IMR-90 (cell line): ENCODE results near the gene PRPSAP1. TPM values are rescaled to one million over a fixed set of nuclear protein-coding genes. Genes with fewer than 3 reads are reported as not detected.
A peak's percentile ranks its signal among the peaks of the same experiment; 100 is the strongest.

Experiments used
- ATAC-seq: fragments of 200-7000 bp; cut with Tn5 transposase; 2 replicates; pipeline ENCODE4 v1.9.1; 2020; ENCODE audit warnings: low read depth, mild to moderate bottlenecking, moderate library complexity
- BruUV-seq: library from RNA; stranded (reverse); fragments of 400-500 nt; replicated peaks from 2 replicates; lab custom pipeline; 2021; lab: Mats Ljungman, UMichigan
- CTCF ChIA-PET: fragments of 300-600 bp; formaldehyde crosslinking; extraction: SDS; loops from one replicate; lab custom pipeline; 2021; ENCODE audit warnings: antibody characterized with exemption; lab: Yijun Ruan, JAX
- POLR2A ChIA-PET: fragments of 300-600 bp; sonication (Branson Sonifier 250); formaldehyde crosslinking; loops from one replicate; lab custom pipeline; 2022; ENCODE audit warnings: antibody characterized with exemption; ENCODE audit not compliant: unreplicated experiment; lab: Charles Lee
- DNase-seq: peaks from one replicate; pipeline ENCODE4 v3.0.0; 2013
- H2AFZ ChIP-seq: replicated peaks from 2 replicates; pipeline ENCODE3; 2013; ENCODE audit warnings: low read length, mild to moderate bottlenecking; ENCODE audit not compliant: poor library complexity
- H2AK5ac ChIP-seq: 2 replicates; pipeline ENCODE4 v1.6.1; 2013; ENCODE audit warnings: low read depth, low read length, inconsistent platforms
- H2AK9ac ChIP-seq: replicated peaks from 2 replicates; pipeline ENCODE3; 2013; ENCODE audit warnings: mild to moderate bottlenecking, low read depth, low read length, moderate library complexity; ENCODE audit not compliant: poor library complexity
- H2BK120ac ChIP-seq: 2 replicates; pipeline ENCODE4 v1.6.1; 2013; ENCODE audit warnings: low read depth, low read length, inconsistent platforms
- H2BK15ac ChIP-seq: 3 replicates; pipeline ENCODE4 v1.6.1; 2013; ENCODE audit warnings: low read depth, low read length, inconsistent platforms
- H2BK20ac ChIP-seq: 2 replicates; pipeline ENCODE4 v1.6.1; 2013; ENCODE audit warnings: low read depth, mild to moderate bottlenecking, inconsistent platforms, low read length, moderate library complexity
- H2BK5ac ChIP-seq: 2 replicates; pipeline ENCODE4 v1.6.1; 2013; ENCODE audit warnings: mild to moderate bottlenecking, low read depth, low read length, inconsistent platforms; ENCODE audit not compliant: poor library complexity, severe bottlenecking
- H3K14ac ChIP-seq: replicated peaks from 2 replicates; pipeline ENCODE4 v1.6.1; 2013; ENCODE audit warnings: low read depth, low read length, inconsistent platforms
- H3K18ac ChIP-seq: 2 replicates; pipeline ENCODE4 v1.6.1; 2013; ENCODE audit warnings: low read depth, low read length, control low read depth
- H3K23ac ChIP-seq: 2 replicates; pipeline ENCODE4 v1.6.1; 2013; ENCODE audit warnings: low read depth, low read length, inconsistent platforms
- H3K27ac ChIP-seq: 2 replicates; pipeline ENCODE4 v1.5.1; 2013; ENCODE audit warnings: mild to moderate bottlenecking, control low read depth, low read length; ENCODE audit not compliant: insufficient read depth
- H3K27me3 ChIP-seq: 2 replicates; pipeline ENCODE4 v1.6.1; 2013; ENCODE audit warnings: low read length; ENCODE audit not compliant: control insufficient read depth, insufficient read depth
- H3K36me3 ChIP-seq: 2 replicates; pipeline ENCODE4 v1.6.1; 2013; ENCODE audit warnings: low read length, mixed read lengths; ENCODE audit not compliant: control insufficient read depth, insufficient read depth
- H3K4ac ChIP-seq: 2 replicates; pipeline ENCODE4 v1.6.1; 2013; ENCODE audit warnings: low read depth, low read length, inconsistent platforms
- H3K4me1 ChIP-seq: 2 replicates; pipeline ENCODE4 v1.6.1; 2013; ENCODE audit warnings: low read length, mixed read lengths; ENCODE audit not compliant: control insufficient read depth, insufficient read depth
- H3K4me2 ChIP-seq: 2 replicates; pipeline ENCODE4 v1.6.1; 2013; ENCODE audit warnings: low read depth, mild to moderate bottlenecking, control low read depth, low read length, moderate library complexity
- H3K4me3 ChIP-seq: 2 replicates; pipeline ENCODE4 v1.5.1; 2013; ENCODE audit warnings: low read depth, mild to moderate bottlenecking, control low read depth, low read length, moderate library complexity; ENCODE audit not compliant: insufficient read depth
- H3K56ac ChIP-seq: 2 replicates; pipeline ENCODE4 v1.6.1; 2013; ENCODE audit warnings: low read length, inconsistent platforms; ENCODE audit not compliant: insufficient read depth; ENCODE audit errors: extremely low read depth
- H3K79me1 ChIP-seq, 2 experiments: 2 replicates each; pipeline ENCODE4 v1.6.1; 2013; ENCODE audit warnings: low read length in 2 of 2, inconsistent platforms in 1 of 2, low read depth in 1 of 2
- H3K9ac ChIP-seq: 2 replicates; pipeline ENCODE4 v1.6.1; 2013; ENCODE audit warnings: low read depth, low read length, control low read depth
- H3K9me1 ChIP-seq: 2 replicates; pipeline ENCODE4 v1.6.1; 2013; ENCODE audit warnings: low read length, inconsistent platforms; ENCODE audit not compliant: insufficient read depth
- H3K9me3 ChIP-seq: 2 replicates; pipeline ENCODE4 v1.6.1; 2013; ENCODE audit warnings: low read length; ENCODE audit not compliant: control insufficient read depth, insufficient read depth
- H4K20me1 ChIP-seq: 2 replicates; pipeline ENCODE4 v1.6.1; 2013; ENCODE audit warnings: low read length, inconsistent platforms; ENCODE audit not compliant: insufficient read depth
- H4K5ac ChIP-seq: 2 replicates; pipeline ENCODE4 v1.6.1; 2013; ENCODE audit warnings: mild to moderate bottlenecking, low read depth, low read length, control low read depth
- H4K8ac ChIP-seq, 2 experiments: 2 replicates each; pipeline ENCODE4 v1.6.1; 2013; ENCODE audit warnings: low read depth in 2 of 2, low read length in 2 of 2, control low read depth in 1 of 2, inconsistent platforms in 1 of 2
- H4K91ac ChIP-seq: 2 replicates; pipeline ENCODE4 v1.6.1; 2013; ENCODE audit warnings: low read depth, low read length, inconsistent platforms; ENCODE audit not compliant: insufficient read depth
- BHLHE40 ChIP-seq: fragments of 150-350 bp; IDR thresholded peaks from 2 replicates; pipeline ENCODE4 v1.6.1; 2016; ENCODE audit warnings: mild to moderate bottlenecking, low read depth, low read length
- CHD1 ChIP-seq: IDR thresholded peaks from 2 replicates; pipeline ENCODE4 v1.6.1; 2012; ENCODE audit warnings: low read depth, low read length, improper control_type of control experiment
- FOS ChIP-seq: fragments of 150-350 bp; IDR thresholded peaks from 2 replicates; pipeline ENCODE4 v1.6.1; 2016; ENCODE audit warnings: low read depth, low read length
- MAFK ChIP-seq: IDR thresholded peaks from 2 replicates; pipeline ENCODE4 v1.6.1; 2012; ENCODE audit warnings: low read depth, low read length, improper control_type of control experiment
- MAZ ChIP-seq: IDR thresholded peaks from 2 replicates; pipeline ENCODE4 v1.6.1; 2012; ENCODE audit warnings: low read depth, mild to moderate bottlenecking, low read length, improper control_type of control experiment, moderate library complexity, borderline replicate concordance
- MXI1 ChIP-seq: IDR thresholded peaks from 2 replicates; pipeline ENCODE4 v1.6.1; 2012; ENCODE audit warnings: low read depth, mild to moderate bottlenecking, low read length, moderate library complexity, borderline replicate concordance
- POLR2A ChIP-seq: IDR thresholded peaks from 2 replicates; pipeline ENCODE4 v1.6.1; 2012; ENCODE audit warnings: mild to moderate bottlenecking, low read depth, low read length
- RAD21 ChIP-seq: IDR thresholded peaks from 2 replicates; pipeline ENCODE4 v1.6.1; 2012; ENCODE audit warnings: low read length, improper control_type of control experiment
- RCOR1 ChIP-seq: IDR thresholded peaks from 2 replicates; pipeline ENCODE4 v1.6.1; 2012; ENCODE audit warnings: mild to moderate bottlenecking, low read length, improper control_type of control experiment; ENCODE audit not compliant: insufficient replicate concordance
- RFX5 ChIP-seq: IDR thresholded peaks from 2 replicates; pipeline ENCODE4 v1.8.0; 2012; ENCODE audit warnings: low read depth, mild to moderate bottlenecking, low read length, moderate library complexity
- SMC3 ChIP-seq: fragments of 150-350 bp; IDR thresholded peaks from 2 replicates; pipeline ENCODE4 v1.6.1; 2016; ENCODE audit warnings: low read depth, mild to moderate bottlenecking, antibody characterized with exemption, low read length, moderate library complexity
- WGBS, 2 experiments: methylation state at CpG; one replicate each; pipeline versions ENCODE4 v1.1.5 to v1.1.7; 2013; ENCODE audit warnings: missing lambda C conversion rate in 2 of 2; ENCODE audit not compliant: insufficient read length in 1 of 2; ENCODE audit errors: extremely low coverage in 2 of 2; 5-methylcytosine and 5-hydroxymethylcytosine counted together
- dilution Hi-C: fragments of 300-500 bp; cut with HindIII; formaldehyde crosslinking; loops from one replicate; pipeline ENCODE4 v1.14.3; 2018; ENCODE audit warnings: low sequenced_read_pairs; ENCODE audit not compliant: unreplicated experiment
- in situ Hi-C: fragments of 300-500 bp; cut with MboI; formaldehyde crosslinking; loops from 3 replicates; pipeline ENCODE4 v1.14.3; 2019; ENCODE audit warnings: low sequenced_read_pairs, inconsistent platforms, mixed read lengths
- intact Hi-C: fragments of 100-400 bp; cut with micrococcal nuclease; formaldehyde crosslinking; loops from 2 replicates; pipeline ENCODE4 v1.10.0; 2022
- polyA plus RNA-seq, 3 experiments: library from polyadenylated mRNA; depleted of rRNA; stranded (reverse); fragments of >200 nt; gene quantifications; 2 replicates each; pipeline ENCODE4 v1.2.3, GENCODE V29; 2012; ENCODE audit warnings: low replicate concordance in 1 of 3
- total RNA-seq: library from RNA; depleted of rRNA; stranded (reverse); fragments of >200 nt; gene quantifications from 2 replicates; pipeline ENCODE4 v1.2.3, GENCODE V29; 2012
- TF ChIP-seq, protein P1 (sequence below): conservative IDR thresholded peaks from 2 replicates; pipeline ENCODE4 v1.5.1; 2012; ENCODE audit warnings: mild to moderate bottlenecking, low read depth, low read length, improper control_type of control experiment
- TF ChIP-seq, protein P2 (sequence below): fragments of 150-350 bp; IDR thresholded peaks from 2 replicates; pipeline ENCODE4 v1.6.1; 2017; ENCODE audit warnings: mild to moderate bottlenecking, antibody characterized with exemption, low read length, low read depth

Gene PRPSAP1
- total and polyA plus RNA-seq, 2 of the 4 experiments (the other 2 are of a cell fraction), result 34.4 to 48.6 TPM

DNA sequence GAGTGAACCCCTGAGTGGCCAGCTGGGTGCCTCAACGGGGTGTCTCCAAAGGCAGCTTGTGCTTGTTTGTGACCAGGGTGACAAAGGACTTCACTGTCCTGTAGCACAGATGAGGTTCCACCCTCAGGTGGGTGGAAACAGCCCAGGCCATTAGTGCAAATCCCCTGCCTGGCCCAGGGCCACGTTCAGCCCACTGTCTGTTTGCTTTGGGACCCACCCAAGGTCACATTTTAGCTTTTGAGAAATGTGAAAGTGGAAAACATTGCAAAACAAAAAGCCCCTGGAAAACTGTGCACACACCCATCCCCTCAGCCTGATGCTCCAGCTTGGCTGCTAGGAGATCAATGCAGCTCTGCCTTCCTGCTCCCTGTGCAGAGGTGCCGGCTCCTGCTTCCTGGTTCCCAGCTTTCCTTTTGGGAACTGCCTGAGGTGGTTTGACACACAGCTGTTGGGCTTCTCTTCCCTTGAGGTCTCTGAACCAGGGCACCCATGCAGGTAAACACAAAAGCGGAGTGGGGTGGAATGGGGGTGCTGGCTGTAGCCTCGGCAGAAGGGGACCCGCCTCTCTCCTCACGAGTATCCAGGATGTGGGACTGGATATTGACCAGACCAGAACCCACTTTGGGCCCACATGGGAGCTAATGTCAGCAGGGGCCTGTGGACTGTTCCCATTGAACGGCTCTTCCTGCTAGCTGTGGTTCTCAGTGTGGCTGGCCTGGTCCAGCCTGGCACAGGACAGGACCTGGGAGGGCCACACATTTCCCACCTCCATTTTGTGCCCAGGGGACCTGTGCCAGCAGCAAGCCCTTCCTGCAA, 22.8 kb upstream of the PRPSAP1 start:
- Histone ChIP-seq H2BK120ac (0 out of 2 replicates have a peak overlapping the region, but pooled peaks have one; percentile 19), H4K5ac (peak overlapping the region; percentile 49; the same call in 1 of the 2 replicates), H2BK20ac (peak overlapping the region; percentile 6; the same call in 1 of the 2 replicates), H3K4me1 (peaks cover 7% of the 10 kb centered on the region), H2BK15ac (0 out of 3 replicates have a peak overlapping the region, but pooled peaks have one; percentile 10), H4K20me1 (peaks cover 3% of the 10 kb centered on the region; the same call in 1 of the 2 replicates), H4K8ac (no peak overlapping the region; a peak in 1 of 4 replicates), H3K4me2 (no peak overlapping the region), H4K91ac (peak overlapping the region; percentile 27; the same call in 1 of the 2 replicates), H3K9me1 (peaks cover 19% of the 10 kb centered on the region), H2AFZ (no peak overlapping the region), H3K9ac (no peak overlapping the region), H3K79me1 (peaks cover 14 to 38% of the 10 kb centered on the region in 2 experiments), H3K27me3 (no peaks in the 10 kb centered on the region), H3K18ac (no peak overlapping the region), H3K9me3 (no peaks in the 10 kb centered on the region), H3K4me3 (no peak overlapping the region), H2AK9ac (peak overlapping the region; percentile 72), H3K23ac (no peak overlapping the region), H3K56ac (no peak overlapping the region), H2AK5ac (peak overlapping the region; percentile 11; the same call in 1 of the 2 replicates), H2BK5ac (no peak overlapping the region), H3K27ac (no peak overlapping the region), H3K4ac (peak overlapping the region; percentile 29; the same call in 1 of the 2 replicates), H3K14ac (peak overlapping the region; percentile 67; the same call in 1 of the 2 replicates), H3K36me3 (no peaks in the 10 kb centered on the region)
- BruUV-seq, result no TSS peak
- 75% methylated on average over 1 of the region's 8 CpGs; no CpG with 5 or more reads in 1 of the 2 experiments for WGBS, 2 experiments
- TF ChIP-seq, protein P1, sequence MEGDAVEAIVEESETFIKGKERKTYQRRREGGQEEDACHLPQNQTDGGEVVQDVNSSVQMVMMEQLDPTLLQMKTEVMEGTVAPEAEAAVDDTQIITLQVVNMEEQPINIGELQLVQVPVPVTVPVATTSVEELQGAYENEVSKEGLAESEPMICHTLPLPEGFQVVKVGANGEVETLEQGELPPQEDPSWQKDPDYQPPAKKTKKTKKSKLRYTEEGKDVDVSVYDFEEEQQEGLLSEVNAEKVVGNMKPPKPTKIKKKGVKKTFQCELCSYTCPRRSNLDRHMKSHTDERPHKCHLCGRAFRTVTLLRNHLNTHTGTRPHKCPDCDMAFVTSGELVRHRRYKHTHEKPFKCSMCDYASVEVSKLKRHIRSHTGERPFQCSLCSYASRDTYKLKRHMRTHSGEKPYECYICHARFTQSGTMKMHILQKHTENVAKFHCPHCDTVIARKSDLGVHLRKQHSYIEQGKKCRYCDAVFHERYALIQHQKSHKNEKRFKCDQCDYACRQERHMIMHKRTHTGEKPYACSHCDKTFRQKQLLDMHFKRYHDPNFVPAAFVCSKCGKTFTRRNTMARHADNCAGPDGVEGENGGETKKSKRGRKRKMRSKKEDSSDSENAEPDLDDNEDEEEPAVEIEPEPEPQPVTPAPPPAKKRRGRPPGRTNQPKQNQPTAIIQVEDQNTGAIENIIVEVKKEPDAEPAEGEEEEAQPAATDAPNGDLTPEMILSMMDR, result no peak
- no peak for TF ChIP-seq RFX5
- TF ChIP-seq MAFK, result no peak
- no peak for TF ChIP-seq POLR2A
- no peak for TF ChIP-seq SMC3
- TF ChIP-seq, protein P2, sequence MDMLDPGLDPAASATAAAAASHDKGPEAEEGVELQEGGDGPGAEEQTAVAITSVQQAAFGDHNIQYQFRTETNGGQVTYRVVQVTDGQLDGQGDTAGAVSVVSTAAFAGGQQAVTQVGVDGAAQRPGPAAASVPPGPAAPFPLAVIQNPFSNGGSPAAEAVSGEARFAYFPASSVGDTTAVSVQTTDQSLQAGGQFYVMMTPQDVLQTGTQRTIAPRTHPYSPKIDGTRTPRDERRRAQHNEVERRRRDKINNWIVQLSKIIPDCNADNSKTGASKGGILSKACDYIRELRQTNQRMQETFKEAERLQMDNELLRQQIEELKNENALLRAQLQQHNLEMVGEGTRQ, result no peak
- TF ChIP-seq MAZ, result no peak
- no peak for TF ChIP-seq BHLHE40
- no peak for TF ChIP-seq RCOR1
- no peak for TF ChIP-seq FOS
- TF ChIP-seq RAD21, result no peak
- no peak for TF ChIP-seq CHD1
- TF ChIP-seq MXI1, result no peak
- in situ Hi-C loops, result no loop called here
- CTCF ChIA-PET, result interaction anchor here (1.2 kb wide), 2 partner anchors 9 to 21 kb away, joined by 3 read pairs; no protein-coding TSS in a partner anchor
- intact Hi-C loops, result no loop called here
- dilution Hi-C loops, result no loop called here
- ATAC-seq (no peak), DNase-seq (peak; percentile 12)
- POLR2A ChIA-PET, result interaction anchor here (0.8 kb wide), 1 partner anchor 108 kb away, joined by 4 read pairs; no protein-coding TSS in a partner anchor
